ENCODE results near the gene FEZF2.

FEZF2 gene

DNA sequence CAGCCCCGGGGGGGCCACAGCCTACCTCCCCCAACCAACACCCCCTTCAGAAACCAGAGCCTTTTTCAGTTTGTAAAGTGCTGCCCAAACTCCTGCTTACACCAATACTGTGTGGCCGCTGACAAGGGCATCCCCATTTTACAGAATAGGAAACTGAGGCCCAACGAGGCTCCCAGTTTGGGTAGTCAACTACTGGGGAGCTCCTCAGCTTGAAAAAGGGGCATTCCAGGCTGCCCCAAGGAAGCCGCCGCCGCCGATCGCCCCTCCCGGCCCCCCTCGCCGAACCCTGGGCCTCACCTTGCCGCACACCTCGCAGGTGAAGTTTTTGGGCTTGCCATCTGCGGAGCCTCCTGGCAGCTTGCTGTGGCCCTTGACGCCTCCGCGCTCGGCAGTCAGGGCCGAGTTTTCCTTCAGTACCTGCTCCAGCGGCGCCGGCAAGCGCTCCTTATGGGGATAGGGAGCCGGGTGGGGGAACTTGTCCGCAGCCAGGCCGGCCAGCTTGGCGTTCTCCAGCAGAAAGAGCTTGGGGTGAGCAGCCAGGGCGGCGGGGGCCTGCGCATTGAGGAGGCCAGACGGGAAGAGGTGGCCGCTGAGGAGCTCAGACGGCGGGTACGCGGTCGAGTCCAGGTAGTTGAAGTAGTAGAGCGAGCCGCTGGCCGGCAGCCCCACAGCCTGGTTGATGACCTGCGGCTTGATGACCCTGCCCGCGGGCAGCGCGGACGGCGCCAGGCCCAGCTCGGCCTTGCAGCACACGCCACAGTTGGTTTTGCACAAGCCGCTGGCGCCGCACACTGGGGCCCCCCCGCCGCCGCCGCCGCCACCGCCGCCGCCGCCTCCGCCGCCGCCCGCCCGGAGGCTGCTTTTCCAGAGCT is 1.4 kb downstream of the FEZF2 start:
- no peak for DNase-seq

DNA sequence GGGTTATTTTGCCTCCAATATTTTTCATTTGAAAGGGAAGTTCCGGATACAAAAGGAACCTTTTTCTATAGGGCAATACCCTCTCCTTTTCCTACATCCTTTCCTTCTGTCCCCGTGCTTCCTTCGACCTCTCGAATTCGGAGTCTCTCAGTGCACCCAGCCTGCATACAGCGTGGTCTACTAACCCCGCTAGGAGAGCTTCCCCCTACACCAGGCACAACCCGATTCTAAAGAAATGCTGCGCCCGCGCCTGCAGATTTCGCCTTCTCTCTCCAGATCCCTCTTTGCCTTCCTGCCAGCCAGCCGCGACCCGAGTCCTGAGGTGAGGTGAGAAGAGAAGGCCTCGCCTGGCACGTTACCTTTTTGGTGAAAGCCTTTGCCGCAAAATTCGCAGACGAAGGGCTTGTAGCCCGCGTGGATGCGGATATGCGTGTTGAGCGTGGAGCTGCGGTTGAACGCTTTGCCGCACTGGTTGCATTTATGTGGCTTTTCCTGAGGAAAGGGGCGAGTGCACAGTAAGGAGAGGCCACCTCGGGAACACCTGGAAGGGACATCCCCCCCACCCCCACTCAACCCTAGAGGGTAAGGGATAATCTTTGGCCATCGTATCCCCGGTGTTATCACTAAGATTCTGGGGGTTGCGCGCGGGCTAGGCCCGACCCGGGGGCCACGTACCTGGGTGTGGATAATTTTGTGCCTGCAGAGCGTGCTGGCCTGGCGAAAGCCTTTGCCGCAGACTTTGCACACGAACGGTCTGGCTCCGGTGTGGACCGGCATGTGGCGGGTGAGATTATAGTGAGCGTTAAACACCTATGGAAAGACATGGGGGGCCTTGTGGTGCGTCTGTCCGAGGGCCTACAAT is 2.3 kb downstream of the FEZF2 start:
- no peak for DNase-seq

DNA sequence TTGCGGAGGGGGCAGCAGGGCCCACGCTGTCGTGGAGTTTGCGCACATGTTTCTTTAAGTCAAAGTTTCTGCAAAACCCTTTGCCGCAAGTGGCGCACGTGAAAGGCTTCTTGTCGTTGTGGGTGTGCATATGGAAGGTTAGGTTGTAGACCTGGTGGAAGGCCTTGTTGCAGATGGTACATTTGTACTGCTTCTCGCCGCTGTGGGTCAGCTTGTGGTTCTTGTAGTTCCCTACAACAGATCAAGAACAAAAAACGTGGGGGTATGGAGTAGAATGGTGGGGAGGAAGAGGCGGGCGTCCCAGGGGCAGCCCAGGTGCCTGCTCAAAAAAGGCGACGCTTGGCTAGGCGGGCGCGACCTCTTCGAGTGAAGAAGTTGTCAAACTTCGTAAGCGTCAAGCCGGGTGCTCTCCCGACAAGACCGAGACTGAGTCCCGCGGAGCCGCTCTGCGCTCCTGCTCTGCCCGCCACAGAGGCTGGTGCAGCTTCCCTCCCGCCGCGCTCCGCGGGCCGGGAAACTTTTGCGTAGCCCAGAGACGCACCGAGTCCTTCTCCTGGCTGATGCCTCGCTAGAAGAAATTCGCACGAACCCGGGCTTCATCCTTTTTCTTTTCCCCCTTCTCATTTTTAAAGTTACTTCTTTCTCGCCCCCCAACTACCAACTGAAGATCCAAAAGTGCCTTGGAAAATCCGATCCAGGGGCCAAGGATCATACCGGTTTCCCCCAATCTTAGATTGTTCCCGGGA is 3.1 kb downstream of the FEZF2 start:
- no peak for DNase-seq

DNA sequence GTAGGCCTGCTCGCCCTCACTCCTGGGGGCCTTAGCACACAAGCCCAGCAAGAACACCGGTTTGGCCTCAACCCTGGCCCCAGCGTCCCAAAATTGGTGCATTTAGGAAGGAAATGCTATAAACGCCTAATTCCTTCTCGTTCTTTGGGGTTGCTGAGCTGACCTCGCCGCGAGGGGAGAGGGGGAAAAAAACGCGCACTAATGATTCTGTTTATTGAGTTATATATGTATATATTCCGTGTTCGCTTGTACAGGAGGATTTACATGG is 3.9 kb downstream of the FEZF2 start:
- no peak for DNase-seq

DNA sequence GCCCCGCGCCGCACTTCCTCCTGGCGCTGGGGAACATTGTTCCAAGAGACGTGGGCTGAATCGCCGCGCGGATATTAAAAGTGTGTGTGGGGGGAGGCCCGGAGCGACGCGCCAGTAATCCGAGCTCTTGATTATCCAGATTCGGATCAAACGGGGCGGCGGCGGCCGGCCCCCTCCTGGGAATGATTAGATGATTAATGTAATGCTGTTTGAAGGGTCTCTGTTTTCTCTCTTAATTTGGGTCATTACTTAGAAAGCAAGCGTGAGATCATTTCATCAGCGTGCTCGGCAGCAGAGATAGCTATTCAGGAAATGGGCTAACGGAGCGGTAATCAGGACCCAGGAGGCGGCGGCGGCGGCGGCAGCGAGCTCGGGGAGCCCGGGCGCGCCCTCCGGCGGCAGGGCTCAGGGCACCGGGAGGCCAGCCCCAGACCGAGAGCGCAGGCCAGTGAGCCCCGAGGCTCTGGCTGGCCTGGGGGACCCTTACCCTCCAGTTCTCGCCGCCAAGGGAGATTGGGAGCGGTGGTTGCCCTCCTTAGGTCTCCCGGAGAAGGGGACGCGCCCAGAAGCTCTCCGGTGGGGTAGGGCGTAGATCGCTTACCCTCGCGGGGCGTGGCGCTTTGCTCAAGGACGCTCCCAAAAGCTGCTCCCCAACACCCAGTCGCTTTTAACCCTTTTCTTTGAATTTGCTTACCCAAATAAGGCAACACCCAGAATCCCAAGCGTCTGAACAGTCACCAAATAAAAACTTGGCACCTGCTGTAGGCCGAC is 4.5 kb downstream of the FEZF2 start:
- DNase-seq, result no peak

DNA sequence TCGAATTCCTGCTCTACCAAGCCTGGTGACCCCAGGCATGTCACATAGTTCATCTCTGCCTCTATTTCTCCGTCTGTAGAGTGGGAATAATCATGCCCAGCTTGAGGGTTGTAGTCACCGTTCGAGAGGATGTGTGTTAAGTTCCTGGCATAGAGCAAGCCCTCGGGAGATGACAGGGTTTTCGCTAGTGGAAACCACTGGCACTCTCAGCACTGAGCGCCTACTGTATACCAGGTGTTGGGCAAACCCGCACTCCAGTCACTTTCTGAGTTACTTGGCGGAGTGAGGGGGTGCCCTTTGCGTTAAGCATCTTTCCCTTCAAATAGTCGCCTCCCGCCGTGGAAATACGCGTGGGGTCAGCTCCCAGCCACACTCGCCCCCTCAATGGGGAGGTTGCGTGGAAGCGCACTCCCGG is 5.1 kb downstream of the FEZF2 start:
- DNase-seq, result no peak

DNA sequence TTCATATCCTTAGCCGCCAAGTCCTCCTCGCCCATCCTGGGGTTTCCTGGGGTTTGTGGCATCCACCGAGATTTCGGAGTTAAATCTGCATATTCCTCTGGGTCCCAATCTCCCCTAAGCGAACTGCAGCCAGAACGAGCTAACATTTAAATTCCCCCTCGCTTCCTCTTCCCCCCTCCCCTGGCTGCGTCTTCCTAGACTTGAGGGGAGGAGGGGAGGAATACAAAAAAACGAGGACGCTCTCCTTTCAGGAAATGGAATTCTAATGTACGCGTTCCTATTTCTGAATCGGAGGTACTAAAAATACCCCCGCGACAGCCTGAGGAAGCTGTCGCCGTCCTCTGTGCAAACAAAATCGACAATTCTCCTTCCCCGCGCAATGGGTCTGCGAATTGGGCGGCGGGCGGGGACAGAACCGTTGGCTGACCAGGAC is 5.6 kb downstream of the FEZF2 start:
- DNase-seq, result no peak

DNA sequence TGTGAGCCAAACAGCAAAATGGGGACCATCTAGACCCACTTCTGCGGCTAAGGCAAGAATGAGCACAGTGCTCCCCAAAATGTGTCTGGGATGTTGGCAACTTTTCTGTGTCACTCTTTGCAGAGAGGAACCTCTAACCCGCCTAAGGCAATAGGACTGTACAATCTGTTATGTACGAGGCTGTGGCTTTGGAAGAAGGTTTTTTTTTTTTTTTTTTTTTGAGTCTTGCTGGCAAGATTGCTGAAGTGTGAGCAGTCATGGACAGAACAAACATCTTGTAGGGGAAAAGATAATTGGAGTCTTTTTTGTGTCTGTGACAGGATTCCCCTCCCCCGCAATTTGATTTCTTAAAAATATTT is 7.2 kb downstream of the FEZF2 start:
- DNase-seq, result no peak

DNA sequence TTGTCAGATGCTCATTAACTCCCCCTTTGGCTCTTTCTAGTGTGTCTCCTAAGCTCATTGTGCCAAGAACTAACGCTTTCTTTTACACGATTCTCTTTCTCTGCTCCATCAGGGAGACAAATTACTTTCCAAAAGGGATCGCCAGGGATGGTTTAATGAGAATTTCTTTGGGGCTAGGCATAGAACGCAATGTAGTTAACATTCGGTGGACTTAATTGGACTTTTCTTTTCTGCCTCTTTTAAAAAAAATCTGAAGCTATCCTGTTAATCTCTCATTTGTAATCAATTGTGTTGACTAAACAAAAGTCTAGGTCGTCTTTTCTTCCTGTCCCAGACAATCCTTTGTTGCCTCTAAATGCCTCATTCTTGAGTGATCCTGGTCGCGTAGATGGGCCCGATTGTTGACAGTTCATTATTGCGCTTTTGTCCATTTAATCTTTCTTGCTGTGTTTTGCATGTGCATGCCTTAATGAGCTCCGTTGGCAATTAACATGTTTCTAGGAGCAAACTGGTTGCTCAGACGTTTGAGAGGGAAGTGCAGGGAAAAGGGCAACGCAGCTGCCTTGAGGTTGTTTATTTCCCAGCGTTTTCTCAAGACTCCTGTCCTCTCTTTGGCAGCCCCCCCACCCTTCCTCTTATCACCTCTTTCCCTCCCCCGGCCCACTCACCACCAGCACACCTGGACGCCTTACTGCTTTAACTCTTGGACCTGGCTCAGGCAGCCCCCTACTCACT is 7.8 kb downstream of the FEZF2 start:
- DNase-seq, result no peak

DNA sequence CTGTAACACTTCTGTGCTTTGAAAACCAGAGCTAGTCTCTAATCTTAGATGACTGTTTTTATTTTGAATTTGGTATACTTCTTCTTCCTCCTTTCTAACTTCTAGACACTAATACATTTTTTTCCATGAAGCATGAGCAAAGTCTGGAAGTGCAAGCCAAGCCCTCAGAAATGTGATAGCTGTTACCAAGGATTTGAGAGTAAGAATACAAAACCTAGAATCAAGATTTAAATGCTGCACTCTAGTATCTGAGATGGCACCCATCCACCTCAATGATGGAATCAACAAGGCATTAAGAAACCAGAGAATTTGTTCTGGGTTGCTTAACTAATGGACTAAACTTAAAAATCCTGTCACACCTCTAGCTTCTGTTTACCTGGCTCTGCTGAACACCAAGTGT is 9.2 kb downstream of the FEZF2 start:
- DNase-seq, result no peak

DNA sequence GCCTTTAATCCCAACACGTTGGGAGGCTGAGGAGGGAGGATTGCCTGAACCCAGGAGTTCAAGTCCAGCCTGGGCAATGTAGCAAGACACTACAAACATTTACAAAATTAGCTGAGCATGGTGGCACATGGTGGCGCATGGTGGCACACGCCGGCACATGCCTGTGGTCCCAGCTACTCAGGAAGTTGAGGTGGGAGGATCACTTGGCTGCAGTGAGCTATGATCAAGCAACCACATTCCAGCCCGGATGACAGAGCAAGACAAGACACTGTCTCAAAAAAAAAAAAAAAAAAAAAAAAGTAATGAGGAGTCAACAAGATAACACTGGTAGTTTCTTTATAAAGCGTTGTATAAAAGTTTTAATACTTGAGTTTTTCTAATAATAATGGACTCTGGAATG is 10.1 kb downstream of the FEZF2 start:
- no peak for DNase-seq

DNA sequence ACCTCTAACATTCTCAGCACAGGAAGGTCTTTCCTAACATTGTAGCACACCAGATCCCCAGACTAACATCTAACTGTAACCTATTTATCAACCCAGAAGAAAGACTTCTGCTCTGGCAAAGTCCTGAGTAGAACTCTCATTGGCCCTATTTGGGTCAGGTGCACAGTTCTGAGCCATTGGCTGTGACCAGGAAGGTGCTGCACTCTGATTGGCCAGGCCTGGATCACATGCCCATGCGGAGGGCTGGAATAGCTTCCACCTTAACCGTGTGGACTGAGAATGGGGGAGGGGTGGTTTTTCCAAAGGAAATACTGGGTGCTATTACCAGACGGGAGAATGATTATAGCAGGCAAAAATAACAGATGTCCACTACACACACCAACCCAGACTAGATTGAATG is 11.5 kb downstream of the FEZF2 start:
- DNase-seq, result no peak

DNA sequence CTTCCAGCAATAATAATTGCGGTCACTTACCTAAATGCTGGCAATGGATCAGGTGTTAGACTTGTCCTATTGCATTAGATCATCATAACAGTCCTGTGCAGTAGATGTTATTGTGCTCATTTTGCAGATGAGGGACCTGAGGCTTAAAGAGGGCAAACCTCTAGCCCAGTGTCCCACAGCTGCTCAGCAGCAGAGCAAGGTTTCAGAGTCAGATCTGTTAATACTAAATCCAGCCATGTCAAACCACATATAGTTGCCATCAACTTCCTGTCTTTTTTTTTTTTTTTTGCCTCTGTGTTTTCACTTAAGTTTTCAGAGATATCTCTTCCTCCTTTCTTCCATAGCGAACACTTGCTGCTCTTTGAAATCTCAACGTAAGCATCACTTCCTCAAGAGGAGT is 12.1 kb downstream of the FEZF2 start:
- no peak for DNase-seq

DNA sequence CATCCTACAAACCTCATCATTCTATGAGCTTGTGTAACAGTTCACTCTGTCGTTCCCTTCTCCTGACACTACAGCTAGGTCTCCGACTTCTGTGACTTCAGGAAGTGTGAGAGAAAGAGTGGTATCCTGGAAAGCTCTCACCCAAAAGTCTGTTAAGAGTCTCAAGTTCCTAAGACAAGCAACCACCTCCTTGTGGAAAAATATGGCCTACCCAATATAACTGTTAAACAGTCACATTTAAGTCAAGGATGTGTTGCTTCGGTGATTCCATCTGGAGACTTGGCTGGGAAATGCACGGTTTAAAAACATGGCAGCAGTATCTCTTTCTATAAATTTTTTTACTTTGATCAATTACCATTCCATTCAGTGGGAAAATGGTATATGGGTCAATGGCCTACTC is 13.8 kb downstream of the FEZF2 start:
- DNase-seq, result no peak

DNA sequence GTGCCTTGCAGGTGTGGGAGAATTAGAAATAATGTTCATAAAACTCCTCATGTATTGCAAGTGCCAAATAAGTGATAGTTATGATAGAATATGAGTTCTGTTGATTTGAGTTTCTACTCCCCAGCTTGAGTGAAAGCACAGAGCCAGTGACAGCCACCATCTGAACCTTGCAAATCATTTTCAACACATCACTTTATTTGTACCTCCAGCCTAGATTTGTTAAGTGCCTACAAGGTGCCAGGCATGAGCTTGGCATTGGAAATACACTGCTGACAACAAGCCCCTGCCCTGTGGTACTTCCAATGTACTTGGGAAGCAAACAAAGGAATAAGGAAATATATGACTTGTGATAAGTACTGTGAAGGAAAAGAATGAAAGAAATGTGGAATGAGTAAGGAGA is 17.0 kb downstream of the FEZF2 start:
- no peak for DNase-seq

DNA sequence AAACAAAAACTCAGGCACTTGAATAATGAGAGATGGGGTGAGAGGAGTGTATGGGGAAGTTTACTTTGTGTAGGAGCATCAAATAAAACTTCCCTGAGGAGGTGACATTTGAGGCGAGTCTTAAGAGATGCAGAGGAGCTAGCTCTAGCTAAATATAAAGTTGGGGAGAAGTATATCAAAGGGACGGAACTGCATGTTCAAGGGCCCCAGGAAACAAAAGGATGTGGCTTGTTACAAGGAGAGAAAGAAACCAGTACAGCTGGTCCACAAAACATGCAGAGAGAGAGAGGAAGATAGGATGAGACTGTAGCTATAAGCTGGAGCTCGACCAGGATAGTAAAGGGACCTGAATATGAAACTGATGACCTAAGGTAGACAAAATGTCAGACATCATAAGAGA is 17.6 kb downstream of the FEZF2 start:
- no peak for DNase-seq

DNA sequence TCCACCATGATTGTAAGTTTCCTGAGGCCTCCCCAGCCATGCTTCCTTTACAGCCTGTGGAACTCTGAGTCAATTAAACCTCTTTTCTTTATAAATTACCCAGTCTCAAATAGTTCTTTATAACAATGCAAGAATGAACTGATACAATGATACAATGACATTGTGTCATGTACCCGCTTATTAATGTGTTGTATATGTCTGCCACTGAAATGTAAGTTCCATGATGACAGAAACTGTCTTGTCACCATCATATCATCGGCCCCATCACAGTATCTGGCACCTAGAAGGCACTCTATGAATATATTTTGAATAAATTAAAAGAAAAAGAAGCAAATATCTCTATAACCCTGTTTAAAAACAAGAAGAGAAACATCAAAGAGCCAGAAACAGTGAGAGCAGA is 29.6 kb downstream of the FEZF2 start:
- DNase-seq, result no peak

DNA sequence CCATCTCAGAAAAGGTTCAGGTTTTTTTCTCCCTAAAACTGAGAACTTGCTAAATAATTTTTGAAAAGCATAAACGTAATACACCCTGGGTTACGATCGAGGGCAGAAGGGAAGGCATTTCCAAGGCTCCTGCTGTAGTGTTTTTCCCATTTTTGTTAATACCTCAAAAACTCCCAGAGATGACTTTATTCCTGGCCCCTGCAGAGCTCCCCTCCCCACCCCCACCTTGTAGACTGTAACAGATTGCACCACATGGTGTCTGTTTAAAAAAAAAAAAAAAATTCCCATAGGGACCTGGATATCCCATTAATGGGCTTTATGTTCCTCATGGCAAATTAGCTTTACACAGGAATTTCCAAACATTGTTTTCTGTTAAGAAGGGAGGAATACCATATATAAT is 38.2 kb downstream of the FEZF2 start:
- no peak for DNase-seq

DNA sequence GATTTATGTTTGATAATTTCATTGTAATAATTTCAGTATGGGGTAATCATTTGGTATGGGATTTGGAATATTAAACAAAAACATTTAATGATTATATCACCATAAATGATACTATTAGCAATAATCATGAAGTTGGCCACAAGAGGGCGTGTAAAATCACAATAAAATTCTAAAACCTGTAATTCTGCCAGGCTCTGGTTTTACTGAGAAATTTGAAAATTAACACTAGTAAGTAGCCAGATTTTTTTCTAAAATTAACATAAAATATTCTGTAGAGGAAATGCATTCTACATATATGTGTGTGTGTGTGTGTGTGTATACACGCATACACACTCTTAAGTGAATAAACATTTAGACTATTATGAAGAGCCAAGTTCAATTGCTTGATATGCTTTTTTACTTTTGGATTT is 40.5 kb downstream of the FEZF2 start:
- peak; percentile 17 for DNase-seq

DNA sequence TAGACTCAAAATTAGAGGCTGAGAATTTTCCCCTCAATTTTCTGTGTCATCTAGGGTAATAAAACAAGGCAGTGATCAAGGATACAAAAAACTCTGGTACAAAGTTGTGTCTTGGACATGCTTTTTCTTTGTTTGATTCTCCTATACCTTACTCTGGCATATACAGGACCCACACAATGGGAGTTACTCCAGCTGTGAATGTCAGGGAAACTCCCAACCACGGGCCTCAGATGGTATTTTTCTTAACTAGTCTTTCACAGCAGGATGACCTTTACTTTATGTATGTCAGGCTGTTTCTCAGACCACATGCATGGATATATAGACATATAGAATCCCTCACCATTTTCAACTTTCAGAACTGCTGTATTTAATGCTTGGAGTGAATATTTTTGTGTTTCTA is 41.3 kb downstream of the FEZF2 start:
- DNase-seq, result no peak

DNA sequence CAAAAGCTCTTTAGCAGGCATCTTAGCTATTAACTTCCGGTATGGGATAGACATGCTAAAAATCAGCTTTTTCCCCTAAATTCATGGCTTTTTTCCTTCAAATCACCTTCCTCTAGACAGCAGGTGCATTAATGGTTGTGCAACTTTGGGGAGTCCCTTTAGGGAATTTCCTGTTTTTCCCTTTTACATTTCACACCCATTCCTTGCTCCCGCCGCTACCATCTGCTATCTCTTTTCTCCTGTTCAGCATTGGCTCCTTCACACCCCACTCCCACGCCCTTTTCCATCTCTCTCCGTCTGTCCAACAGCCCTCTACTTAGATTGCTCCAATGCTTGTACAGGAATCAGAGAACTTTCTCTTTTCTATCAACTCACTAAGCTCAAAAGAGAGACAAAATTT is 43.4 kb downstream of the FEZF2 start:
- DNase-seq, result no peak

DNA sequence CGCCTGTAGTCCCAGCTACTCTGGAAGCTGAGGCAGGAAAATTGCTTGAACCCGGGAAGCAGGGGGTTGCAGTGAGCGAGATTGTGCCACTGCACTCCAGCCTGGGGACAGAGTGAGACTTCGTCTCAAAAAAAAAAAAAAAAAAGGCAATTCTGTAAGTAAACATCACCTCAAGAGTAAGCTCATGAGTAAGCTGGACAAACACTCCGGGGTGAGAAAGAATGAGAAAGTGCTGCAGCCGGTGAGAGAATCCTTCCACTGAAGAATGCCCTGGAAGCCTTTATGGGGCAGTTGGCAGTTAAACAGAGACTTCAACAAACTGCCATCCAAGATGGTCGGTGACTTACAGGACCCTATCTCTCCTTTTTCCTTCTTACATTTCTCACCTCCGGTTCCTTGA is 47.5 kb downstream of the FEZF2 start:
- no peak for DNase-seq

All from suppressor macrophage treated with lipopolysaccharide for 4 hours (primary cell).